Measurements from ENCODE around the gene CD34.

The CD34 gene

GRCh38 chr1:207913951-207914350, 3.0 kb upstream of the CD34 start:
- no peaks in the 10 kb centered on the region for H3K9me3 ChIP-seq (ENCODE audit: insufficient read depth, low read depth, low read length)
- 97% methylated on average over 1 of the region's 1 CpG for WGBS
- H3K27me3 ChIP-seq (ENCODE audit: insufficient read depth, low read length): peaks cover 45% of the 10 kb centered on the region
- H3K36me3 ChIP-seq (ENCODE audit: insufficient read depth, low read length): no peaks in the 10 kb centered on the region
- no peak overlapping the region for H3K4me3 ChIP-seq (ENCODE audit: low read length)
- no peak overlapping the region for H3K9ac ChIP-seq (ENCODE audit: low read depth, low read length)
- 0 out of 2 replicates have a peak, but pooled peaks cover 2% of the 10 kb centered on the region for H3K4me1 ChIP-seq (ENCODE audit: insufficient read depth, low read length)
- H3K27ac ChIP-seq (ENCODE audit: low read depth, low read length): no peak overlapping the region

GRCh38 chr1:207911856-207912760, 1.2 kb upstream of the CD34 start:
- Histone ChIP-seq H3K9me3 (ENCODE audit: insufficient read depth, low read depth, low read length) (no peaks in the 10 kb centered on the region), H3K27me3 (ENCODE audit: insufficient read depth, low read length) (peaks cover 52% of the 10 kb centered on the region), H3K4me1 (ENCODE audit: insufficient read depth, low read length) (0 out of 2 replicates have a peak, but pooled peaks cover 2% of the 10 kb centered on the region), H3K4me3 (ENCODE audit: low read length) (no peak overlapping the region), H3K27ac (ENCODE audit: low read depth, low read length) (no peak overlapping the region), H3K36me3 (ENCODE audit: insufficient read depth, low read length) (no peaks in the 10 kb centered on the region), H3K9ac (ENCODE audit: low read depth, low read length) (no peak overlapping the region)
- WGBS: 77% methylated on average over 8 of the region's 8 CpGs

- Histone ChIP-seq H3K4me3 (ENCODE audit: low read length) (no peak overlapping the region), H3K27me3 (ENCODE audit: insufficient read depth, low read length) (peaks cover 52% of the 10 kb centered on the region), H3K9me3 (ENCODE audit: insufficient read depth, low read depth, low read length) (no peaks in the 10 kb centered on the region), H3K36me3 (ENCODE audit: insufficient read depth, low read length) (no peaks in the 10 kb centered on the region), H3K4me1 (ENCODE audit: insufficient read depth, low read length) (0 out of 2 replicates have a peak, but pooled peaks cover 2% of the 10 kb centered on the region), H3K9ac (ENCODE audit: low read depth, low read length) (no peak overlapping the region), H3K27ac (ENCODE audit: low read depth, low read length) (no peak overlapping the region)
- 95% methylated on average over 4 of the region's 4 CpGs for WGBS
Measured at GRCh38 chr1:207909687-207910086, 1.2 kb downstream of the CD34 start.

GRCh38 chr1:207908107-207908734, 2.7 kb downstream of the CD34 start:
- peaks cover 49% of the 10 kb centered on the region for H3K27me3 ChIP-seq (ENCODE audit: insufficient read depth, low read length)
- WGBS: 76% methylated on average over 7 of the region's 7 CpGs
- no peak overlapping the region for H3K4me3 ChIP-seq (ENCODE audit: low read length)
- no peaks in the 10 kb centered on the region for H3K36me3 ChIP-seq (ENCODE audit: insufficient read depth, low read length)
- no peak overlapping the region for H3K27ac ChIP-seq (ENCODE audit: low read depth, low read length)
- no peaks in the 10 kb centered on the region for H3K9me3 ChIP-seq (ENCODE audit: insufficient read depth, low read depth, low read length)
- no peak overlapping the region for H3K9ac ChIP-seq (ENCODE audit: low read depth, low read length)
- 0 out of 2 replicates have a peak, but pooled peaks cover 2% of the 10 kb centered on the region for H3K4me1 ChIP-seq (ENCODE audit: insufficient read depth, low read length)

- H3K4me1 ChIP-seq (ENCODE audit: insufficient read depth, low read length): 0 out of 2 replicates have a peak, but pooled peaks cover 3% of the 10 kb centered on the region
- no peak overlapping the region for H3K4me3 ChIP-seq (ENCODE audit: low read length)
- H3K36me3 ChIP-seq (ENCODE audit: insufficient read depth, low read length): no peaks in the 10 kb centered on the region
- H3K27ac ChIP-seq (ENCODE audit: low read depth, low read length): no peak overlapping the region
- WGBS: 91% methylated on average over 1 of the region's 1 CpG
- H3K27me3 ChIP-seq (ENCODE audit: insufficient read depth, low read length): peaks cover 11% of the 10 kb centered on the region
- no peaks in the 10 kb centered on the region for H3K9me3 ChIP-seq (ENCODE audit: insufficient read depth, low read depth, low read length)
- H3K9ac ChIP-seq (ENCODE audit: low read depth, low read length): no peak overlapping the region
Measured at GRCh38 chr1:207904391-207904790, 6.5 kb downstream of the CD34 start.

GRCh38 chr1:207903767-207904166, 7.2 kb downstream of the CD34 start:
- H3K36me3 ChIP-seq (ENCODE audit: insufficient read depth, low read length): no peaks in the 10 kb centered on the region
- 90% methylated on average over 3 of the region's 3 CpGs for WGBS
- H3K4me1 ChIP-seq (ENCODE audit: insufficient read depth, low read length): 0 out of 2 replicates have a peak, but pooled peaks cover 3% of the 10 kb centered on the region
- H3K9ac ChIP-seq (ENCODE audit: low read depth, low read length): no peak overlapping the region
- H3K9me3 ChIP-seq (ENCODE audit: insufficient read depth, low read depth, low read length): no peaks in the 10 kb centered on the region
- H3K4me3 ChIP-seq (ENCODE audit: low read length): no peak overlapping the region
- H3K27ac ChIP-seq (ENCODE audit: low read depth, low read length): no peak overlapping the region
- H3K27me3 ChIP-seq (ENCODE audit: insufficient read depth, low read length): peaks cover 5% of the 10 kb centered on the region

- Histone ChIP-seq H3K9me3 (ENCODE audit: insufficient read depth, low read depth, low read length) (no peaks in the 10 kb centered on the region), H3K9ac (ENCODE audit: low read depth, low read length) (no peak overlapping the region), H3K4me3 (ENCODE audit: low read length) (no peak overlapping the region), H3K27ac (ENCODE audit: low read depth, low read length) (no peak overlapping the region), H3K4me1 (ENCODE audit: insufficient read depth, low read length) (0 out of 2 replicates have a peak, but pooled peaks cover 3% of the 10 kb centered on the region), H3K36me3 (ENCODE audit: insufficient read depth, low read length) (no peaks in the 10 kb centered on the region), H3K27me3 (ENCODE audit: insufficient read depth, low read length) (peaks cover under 1% of the 10 kb centered on the region; the same call in 1 of the 2 replicates)
- 98% methylated on average over 1 of the region's 2 CpGs for WGBS
Measured at GRCh38 chr1:207903053-207903452, 7.9 kb downstream of the CD34 start.

- 0 out of 2 replicates have a peak, but pooled peaks cover 3% of the 10 kb centered on the region for H3K4me1 ChIP-seq (ENCODE audit: insufficient read depth, low read length)
Measured at GRCh38 chr1:207902566-207902965, 8.4 kb downstream of the CD34 start.

GRCh38 chr1:207901041-207901653, 9.8 kb downstream of the CD34 start:
- Histone ChIP-seq H3K4me1 (ENCODE audit: insufficient read depth, low read length) (0 out of 2 replicates have a peak, but pooled peaks cover 3% of the 10 kb centered on the region), H3K9me3 (ENCODE audit: insufficient read depth, low read depth, low read length) (no peaks in the 10 kb centered on the region), H3K4me3 (ENCODE audit: low read length) (no peak overlapping the region), H3K9ac (ENCODE audit: low read depth, low read length) (no peak overlapping the region), H3K27me3 (ENCODE audit: insufficient read depth, low read length) (no peaks in the 10 kb centered on the region), H3K36me3 (ENCODE audit: insufficient read depth, low read length) (no peaks in the 10 kb centered on the region), H3K27ac (ENCODE audit: low read depth, low read length) (no peak overlapping the region)
- 100% methylated on average over 2 of the region's 2 CpGs for WGBS

More at GRCh38 chr1:207902566-207902965, 8.4 kb downstream of the CD34 start:
- Histone ChIP-seq H3K27ac (ENCODE audit: low read depth, low read length) (no peak overlapping the region), H3K36me3 (ENCODE audit: insufficient read depth, low read length) (no peaks in the 10 kb centered on the region), H3K27me3 (ENCODE audit: insufficient read depth, low read length) (no peaks in the 10 kb centered on the region), H3K4me3 (ENCODE audit: low read length) (no peak overlapping the region), H3K9me3 (ENCODE audit: insufficient read depth, low read depth, low read length) (no peaks in the 10 kb centered on the region), H3K9ac (ENCODE audit: low read depth, low read length) (no peak overlapping the region)
- 89% methylated on average over 5 of the region's 5 CpGs for WGBS

- 82% methylated on average over 3 of the region's 3 CpGs for WGBS
- no peak overlapping the region for H3K4me3 ChIP-seq (ENCODE audit: low read length)
- H3K9ac ChIP-seq (ENCODE audit: low read depth, low read length): no peak overlapping the region
- no peaks in the 10 kb centered on the region for H3K27me3 ChIP-seq (ENCODE audit: insufficient read depth, low read length)
- no peak overlapping the region for H3K27ac ChIP-seq (ENCODE audit: low read depth, low read length)
- 0 out of 2 replicates have a peak, but pooled peaks cover 3% of the 10 kb centered on the region for H3K4me1 ChIP-seq (ENCODE audit: insufficient read depth, low read length)
- H3K9me3 ChIP-seq (ENCODE audit: insufficient read depth, low read depth, low read length): no peaks in the 10 kb centered on the region
- no peaks in the 10 kb centered on the region for H3K36me3 ChIP-seq (ENCODE audit: insufficient read depth, low read length)
Measured at GRCh38 chr1:207898836-207899235, 12.1 kb downstream of the CD34 start.

- Histone ChIP-seq H3K9ac (ENCODE audit: low read depth, low read length) (no peak overlapping the region), H3K27ac (ENCODE audit: low read depth, low read length) (no peak overlapping the region), H3K36me3 (ENCODE audit: insufficient read depth, low read length) (no peaks in the 10 kb centered on the region), H3K4me1 (ENCODE audit: insufficient read depth, low read length) (0 out of 2 replicates have a peak, but pooled peaks cover 3% of the 10 kb centered on the region), H3K27me3 (ENCODE audit: insufficient read depth, low read length) (no peaks in the 10 kb centered on the region), H3K4me3 (ENCODE audit: low read length) (no peak overlapping the region), H3K9me3 (ENCODE audit: insufficient read depth, low read depth, low read length) (no peaks in the 10 kb centered on the region)
- WGBS: 95% methylated on average over 2 of the region's 2 CpGs
Measured at GRCh38 chr1:207898260-207898659, 12.7 kb downstream of the CD34 start.
